H4 (cell line): ENCODE measurements around the gene PLBD1. TPM values are rescaled to one million over a fixed set of nuclear protein-coding genes. Genes with fewer than 3 reads are reported as not detected.

Experiments
- DNase-seq: peaks from one replicate; pipeline ENCODE4 v3.0.0-alpha.2; 2015; ENCODE audit warnings: low spot score
- total RNA-seq: library from RNA; depleted of rRNA; stranded (reverse); fragments of >200 nt; shearing (Covaris generic); gene quantifications from 2 replicates; pipeline ENCODE4 v1.2.3, GENCODE V29; 2014

PLBD1 gene
- total RNA-seq, 1 experiment from 2014 or later: not detected

DNA sequence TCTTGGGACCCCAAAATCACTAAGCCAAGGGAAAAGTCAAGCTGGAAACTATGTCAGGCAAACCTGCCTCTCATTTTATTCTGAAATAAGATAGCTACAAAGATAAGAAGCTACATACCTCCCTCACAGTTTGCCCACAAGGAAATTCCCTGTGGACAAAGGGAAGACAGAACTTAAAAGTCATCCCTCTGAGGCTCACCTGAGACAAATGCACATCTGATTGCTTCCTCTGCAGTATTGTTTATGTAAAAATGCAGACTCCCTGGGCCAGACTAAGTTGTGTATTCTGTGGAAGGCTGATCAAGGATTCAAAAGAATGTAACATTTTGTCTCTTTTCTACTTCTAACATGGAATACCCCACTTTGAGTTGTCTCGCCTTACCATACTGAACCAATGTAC, 2.5 kb upstream of the PLBD1 start:
- DNase-seq: no peak

DNA sequence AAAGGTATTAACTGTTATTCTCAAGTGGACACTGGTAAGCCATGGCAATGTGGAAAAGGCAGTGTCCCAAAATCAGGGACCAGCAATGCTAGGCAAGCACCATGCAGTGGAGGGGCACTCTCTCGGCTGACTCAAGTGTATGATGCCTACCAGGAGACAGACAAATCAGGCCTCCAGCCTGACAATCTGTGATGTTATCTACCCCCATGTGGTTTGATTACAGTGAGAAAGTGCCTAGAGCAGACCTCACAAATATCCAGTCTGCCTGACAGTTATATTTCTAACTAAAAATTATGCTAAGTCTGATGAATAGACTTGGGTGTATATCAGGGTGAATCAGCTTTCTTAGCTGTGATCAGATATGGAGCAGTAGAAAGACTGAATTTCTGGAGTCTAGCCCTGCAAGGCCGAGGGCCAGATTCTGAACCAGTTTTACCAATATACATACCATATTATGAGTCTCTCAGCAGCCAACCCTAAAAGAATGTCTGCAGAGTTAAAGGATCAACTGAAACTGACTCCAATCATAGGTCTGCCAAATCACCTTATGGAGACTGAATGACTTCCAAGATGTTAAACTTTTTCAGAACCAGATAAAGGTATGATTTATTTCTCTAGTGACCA, 3.2 kb downstream of the PLBD1 start:
- DNase-seq: no peak

DNA sequence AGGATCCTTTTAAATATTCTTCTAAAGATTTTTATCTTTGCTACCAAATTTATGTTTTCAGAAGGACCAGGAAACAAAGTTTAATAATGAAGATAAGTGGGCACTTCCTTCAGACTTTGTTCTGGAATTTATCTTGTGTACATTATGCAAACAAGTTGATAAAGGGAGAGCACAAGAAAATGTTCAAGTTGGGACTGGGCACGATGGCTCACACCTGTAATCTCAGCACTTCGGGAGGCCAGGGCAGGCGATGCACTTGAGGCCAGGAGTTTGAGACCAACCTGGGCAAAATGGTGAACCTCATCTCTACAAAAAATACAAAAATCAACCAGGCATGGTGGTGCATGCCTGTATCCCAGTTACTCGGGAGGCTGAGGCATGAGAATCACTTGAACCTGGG, 4.6 kb downstream of the PLBD1 start:
- no peak for DNase-seq

DNA sequence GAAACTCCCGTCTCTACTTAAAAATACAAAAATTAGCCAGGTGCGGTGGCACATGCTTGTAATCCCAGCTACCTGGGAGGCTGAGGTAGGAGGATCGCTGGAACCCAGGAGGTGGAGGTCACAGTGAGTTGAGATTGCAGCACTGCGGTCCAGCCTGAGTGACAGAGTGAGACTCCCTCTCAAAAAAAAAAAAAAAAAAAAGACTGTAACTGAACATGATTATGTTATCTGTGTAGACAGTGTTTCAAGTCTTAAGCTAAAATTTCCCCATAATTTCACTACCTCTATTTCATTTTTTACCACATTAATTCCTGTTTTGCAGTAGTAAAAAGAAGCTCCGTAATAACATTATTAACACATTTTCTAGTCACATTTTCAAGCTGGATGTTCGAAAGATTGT, 5.4 kb downstream of the PLBD1 start:
- no peak for DNase-seq

DNA sequence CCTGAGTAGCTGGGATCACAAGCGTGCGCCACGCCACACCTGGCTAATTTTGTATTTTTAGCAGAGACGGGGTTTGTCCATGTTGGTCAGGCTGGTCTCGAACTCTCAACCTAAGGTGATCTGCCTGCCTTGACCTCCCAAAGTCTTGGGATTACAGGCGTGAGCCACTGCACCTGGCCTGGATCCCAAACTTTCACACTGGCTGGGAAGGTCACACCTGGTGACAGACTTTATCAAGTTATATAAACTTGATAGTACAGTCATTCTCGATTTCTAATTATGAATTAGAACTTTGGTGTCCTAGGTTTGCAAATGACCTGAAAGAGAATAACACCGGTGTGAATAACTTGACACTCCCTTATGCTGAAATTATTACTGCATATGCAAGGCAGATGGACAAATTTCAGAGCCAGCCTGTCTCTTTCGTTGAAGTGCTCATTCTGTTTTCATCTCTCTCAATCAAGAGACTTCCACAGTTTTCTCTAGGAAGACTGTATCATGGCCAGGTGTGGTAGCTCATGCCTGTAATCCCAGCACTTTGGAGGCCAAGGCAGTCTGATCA, 5.9 kb downstream of the PLBD1 start:
- no peak for DNase-seq

DNA sequence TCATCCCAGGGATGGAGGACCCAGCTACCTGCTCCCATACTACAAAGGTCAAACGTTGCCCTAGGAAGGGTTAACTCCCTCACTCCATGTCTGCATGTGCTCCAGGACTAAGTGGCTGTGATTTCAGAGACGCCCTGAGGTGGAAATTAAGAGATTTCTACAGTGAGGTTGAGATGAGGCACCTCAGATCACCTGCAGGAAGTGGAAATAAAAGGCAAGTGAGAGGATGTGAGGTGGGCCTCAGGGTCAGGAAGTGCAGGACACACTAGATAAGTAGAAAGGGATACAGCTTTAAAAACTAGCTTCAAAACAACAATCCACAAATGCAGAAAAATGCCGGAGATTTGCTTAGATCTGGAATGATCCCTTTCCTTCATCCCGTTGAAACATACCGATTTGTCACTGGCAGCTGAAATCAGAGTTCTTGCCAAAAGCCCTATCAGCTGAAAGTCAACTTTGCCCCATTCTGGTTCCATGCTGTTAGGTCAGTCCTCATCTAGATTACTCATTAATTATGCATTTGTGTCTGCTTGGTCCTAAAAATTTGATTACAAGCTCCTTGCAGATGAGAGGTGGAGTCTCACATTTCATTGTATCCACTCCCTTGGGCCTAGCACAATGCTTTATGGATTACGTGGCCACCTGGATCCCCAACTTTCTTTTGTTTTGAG, 6.6 kb downstream of the PLBD1 start:
- DNase-seq: no peak

DNA sequence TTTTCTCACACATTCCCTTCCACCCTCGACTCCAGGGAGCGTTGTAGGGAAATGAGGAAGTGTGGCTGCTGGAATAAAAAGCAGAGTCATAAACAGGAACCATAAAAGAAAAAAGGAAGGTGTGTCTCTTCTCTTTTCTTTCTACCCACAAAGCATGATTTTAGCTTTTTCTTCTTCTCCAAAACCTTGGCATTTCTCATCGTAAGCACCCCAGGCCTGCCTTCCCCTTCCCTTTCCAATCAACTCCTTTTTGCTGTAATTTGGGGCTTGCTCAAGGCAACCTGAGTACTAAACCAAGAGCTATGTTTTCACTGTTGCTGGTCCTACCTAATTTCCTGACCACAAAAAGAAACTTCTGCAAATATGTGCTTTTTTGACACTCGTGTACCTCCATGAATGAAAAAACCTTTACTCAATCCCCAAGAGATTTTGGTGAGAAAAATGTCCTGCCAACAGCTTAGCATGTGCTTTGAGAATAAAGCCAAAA, 9.2 kb downstream of the PLBD1 start:
- DNase-seq: no peak

DNA sequence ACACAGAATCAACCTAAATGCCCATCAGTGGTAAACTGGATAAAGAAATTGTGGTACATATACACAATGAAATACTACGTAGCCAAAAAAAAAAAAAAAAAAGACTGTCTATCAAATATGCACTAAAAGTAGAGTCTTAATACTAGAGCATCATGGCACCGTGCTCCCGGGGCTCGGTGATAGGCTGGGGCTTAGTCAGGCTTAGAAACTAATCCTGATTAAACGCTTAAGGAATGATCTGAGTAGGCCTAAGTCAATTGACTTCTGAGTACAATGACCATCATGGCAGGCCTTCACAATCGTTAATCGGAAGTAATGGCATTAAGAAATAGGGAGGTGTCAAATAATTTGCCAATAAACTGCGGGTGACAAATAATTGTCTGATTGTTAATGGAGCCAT, 9.7 kb downstream of the PLBD1 start:
- DNase-seq: no peak

DNA sequence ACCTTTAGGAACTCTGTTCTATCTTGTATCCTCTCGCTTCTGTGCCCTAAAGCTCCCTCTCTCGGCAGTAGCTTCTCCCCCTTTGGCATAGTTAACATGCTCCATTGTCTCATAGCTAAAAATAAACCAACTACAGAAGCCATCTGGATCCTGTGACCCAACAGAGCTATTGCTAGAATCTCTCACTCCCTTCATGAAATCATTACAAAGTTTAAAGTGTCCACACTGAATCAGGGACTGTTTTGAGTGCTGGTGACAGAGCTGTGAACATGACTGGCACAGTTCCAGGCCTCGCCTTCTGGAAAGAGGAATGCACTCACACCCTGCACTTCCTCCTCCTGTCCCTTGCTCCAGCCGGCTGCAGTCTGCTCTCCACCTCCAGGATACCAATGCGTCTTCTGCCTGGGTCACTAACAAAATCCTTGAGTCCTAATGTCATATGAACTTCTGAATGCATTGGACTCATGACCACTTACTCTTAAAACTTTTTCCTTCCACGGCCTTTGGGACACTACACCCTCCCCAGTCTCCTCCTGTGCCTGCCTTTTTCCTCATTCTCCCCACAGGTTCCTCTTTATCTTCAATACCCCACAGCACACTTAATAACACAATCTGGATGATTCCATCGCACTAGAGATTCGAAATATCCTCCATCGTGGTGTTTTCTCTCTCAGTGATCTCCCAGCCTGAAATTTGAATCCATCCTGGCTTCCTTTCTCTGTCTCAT, 13.2 kb downstream of the PLBD1 start:
- DNase-seq: peak; percentile 22

DNA sequence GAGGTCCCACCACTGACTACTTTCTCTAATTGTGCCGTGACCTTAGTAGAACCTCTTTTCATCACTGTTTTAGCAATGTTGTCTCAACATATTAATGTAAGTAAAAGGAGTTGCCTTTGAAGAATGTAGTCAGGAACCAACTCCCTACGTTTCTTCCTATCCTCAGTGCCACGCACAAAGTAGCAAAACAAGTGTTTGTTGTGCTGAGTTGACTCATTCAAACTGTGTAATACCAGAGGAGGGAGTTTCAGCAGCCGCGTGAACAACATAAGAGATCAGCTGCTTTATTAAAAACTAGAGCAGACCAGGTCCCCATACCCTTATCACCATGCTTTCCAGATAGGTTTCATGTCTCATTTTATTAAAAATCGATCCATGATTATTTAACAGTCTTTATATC, 19.1 kb downstream of the PLBD1 start:
- no peak for DNase-seq

DNA sequence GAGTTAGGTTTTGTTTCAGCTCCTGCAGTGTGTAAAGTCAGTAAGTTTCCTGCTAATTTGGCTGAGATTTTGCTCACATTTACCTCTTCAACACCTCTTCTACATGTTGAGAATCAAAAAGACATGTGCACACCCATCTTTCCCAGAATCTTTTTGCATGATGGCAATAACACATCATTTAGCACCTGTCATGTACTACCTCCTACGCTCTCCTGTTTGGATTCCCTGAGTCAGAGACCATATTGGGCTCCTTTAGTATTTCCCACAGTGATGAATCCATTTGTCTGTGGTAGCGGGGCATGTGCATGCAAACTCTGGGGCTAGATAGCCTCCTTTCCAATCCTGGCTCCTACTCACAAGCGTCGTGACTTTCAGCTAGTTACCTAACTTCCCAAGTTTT, 20.1 kb downstream of the PLBD1 start:
- DNase-seq: no peak

DNA sequence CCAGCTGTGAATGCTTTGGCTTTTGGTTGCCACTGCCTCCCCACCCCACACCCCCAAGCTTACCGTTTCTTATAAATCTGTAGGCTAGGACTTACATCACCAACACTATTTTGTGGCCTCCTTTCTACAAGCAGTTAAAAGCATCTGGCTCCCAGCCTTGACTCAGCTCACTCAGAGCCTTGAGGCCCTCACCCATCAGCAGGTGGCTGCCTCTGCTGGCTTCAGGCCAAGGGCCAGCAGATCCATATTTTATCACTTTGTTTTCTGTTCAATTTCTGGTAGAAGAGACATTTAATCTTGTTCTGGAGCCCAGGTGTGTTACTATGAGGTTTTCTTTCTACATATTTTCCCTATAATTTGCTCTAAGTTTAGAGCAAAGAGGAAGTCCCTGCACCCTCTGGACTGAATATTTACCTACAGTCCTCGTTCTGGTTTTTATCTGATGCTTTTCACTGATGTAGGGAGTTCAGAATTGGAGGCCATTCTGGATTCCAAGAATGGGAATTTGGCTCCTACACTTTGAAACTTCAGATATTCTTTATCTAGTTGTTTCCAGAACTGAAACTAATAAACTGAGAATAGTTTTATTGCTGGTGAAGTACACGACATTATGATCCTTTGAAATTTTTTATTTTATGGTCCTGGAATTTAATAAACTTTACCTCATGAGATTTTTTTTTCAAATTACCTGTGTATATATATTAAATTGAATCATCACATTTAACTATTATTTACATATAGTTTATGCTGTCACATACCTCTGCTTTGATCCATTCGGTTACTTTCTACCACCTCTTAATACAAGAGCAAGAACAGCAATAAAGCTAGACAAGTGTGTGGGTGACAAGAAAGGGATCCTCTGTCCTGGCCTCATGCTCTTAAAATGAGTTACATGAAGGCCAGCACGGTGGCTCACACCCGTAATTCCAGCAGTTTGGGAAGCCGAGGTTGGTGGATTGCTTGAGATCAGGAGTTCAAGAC, 22.2 kb downstream of the PLBD1 start:
- no peak for DNase-seq

DNA sequence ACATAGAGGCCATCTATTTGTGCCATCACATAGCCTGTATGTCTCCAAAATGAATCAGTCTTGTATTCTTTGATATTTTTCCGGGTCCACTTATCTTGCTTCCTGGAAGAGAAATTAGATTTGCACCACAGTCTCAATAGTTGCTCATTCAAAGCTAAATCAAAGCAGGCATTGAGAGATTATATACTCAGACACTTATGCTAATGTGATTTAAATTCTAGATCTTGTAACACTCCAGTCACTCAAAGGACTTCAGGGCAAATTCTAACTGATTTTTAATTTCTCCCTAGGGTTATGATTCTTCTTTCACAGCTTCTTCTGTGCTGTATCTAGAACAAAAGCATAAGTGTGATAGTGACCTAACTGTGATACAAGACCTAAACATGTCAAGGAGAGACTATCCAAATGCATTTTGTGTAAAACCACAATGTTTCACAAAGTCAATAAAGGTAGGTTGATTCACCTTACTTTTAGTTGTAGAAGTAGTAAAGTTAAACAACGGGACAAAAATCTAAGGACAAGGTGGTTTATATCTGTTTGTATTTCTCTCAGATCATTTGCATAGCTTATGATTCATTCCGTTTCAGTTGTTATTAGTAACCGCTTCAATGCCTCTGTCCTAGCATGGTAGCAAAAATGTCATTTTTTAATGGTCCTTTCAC, 26.8 kb downstream of the PLBD1 start:
- no peak for DNase-seq

DNA sequence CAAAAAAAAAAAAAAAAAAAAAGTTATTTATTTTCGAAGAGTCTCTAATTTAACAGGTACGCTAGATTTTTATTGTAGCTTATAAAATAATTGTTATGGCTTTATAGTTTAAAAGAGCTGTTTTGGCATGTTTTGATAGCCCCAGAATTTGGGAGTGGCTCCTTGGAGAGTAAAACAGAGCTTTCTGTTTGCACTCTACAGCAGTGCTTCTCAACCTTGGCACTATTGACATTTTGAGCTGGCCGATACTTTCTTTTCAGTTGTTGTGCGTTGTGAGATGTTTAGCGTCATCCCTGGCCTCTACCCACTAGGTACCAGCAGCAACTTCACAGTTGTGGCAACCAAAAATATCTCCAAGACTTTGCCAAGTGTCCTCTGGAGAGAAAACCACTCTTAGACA, 30.6 kb downstream of the PLBD1 start:
- no peak for DNase-seq

DNA sequence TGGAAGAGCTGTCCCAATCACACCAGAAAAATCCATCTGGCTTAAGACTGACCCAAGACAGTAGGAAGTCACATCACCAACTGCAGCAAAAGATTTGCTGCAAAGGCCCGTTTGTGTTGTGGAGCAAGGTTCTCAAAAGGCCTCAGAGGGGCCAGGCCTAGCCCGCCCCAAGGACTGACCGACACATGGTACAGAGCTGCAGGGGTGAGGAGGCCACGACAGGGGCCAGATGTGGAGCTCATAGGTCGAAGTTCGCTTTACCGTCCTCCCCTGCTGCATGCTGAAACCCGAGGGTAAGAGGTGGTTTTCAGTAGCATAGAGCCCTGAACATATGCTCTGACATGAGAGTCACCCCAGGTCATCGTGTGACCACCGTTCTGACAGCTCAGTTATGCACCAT, 35.5 kb downstream of the PLBD1 start:
- DNase-seq: no peak

DNA sequence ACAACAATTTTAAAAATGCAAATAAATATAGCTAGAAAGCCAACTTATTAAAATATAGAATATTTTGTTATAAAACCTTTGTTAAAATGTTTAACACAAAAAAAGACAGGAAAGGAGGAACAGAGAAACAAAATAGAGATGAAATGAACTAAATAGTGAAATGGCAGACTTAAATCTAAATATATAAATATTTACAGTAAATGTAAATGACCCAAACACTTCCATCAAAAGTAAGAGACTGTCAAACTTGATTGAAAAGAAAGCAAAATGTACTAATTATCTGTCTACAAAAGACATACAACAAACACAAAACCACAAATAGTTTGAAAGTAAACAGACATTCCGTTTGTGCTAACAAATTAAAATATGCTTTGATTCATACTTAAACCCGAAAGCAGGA, 41.7 kb downstream of the PLBD1 start:
- DNase-seq: no peak

DNA sequence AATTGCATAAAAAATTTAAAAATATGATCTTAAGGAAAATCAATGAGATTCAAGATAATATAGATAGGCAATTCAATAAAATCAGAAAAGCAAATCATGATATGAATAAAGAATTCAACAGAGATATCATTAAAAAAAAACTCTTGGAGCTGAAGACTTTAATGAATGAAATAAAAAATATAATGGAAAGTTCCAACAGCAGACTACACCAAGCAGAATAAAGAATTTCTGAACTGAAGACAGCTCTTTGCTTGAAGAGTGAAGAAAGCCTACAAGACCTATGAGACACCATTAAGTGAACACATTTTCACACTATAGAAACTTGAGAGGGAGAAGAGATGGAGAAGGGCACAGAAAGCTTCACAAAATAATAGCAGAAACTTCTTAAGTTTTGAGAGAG, 45.9 kb downstream of the PLBD1 start:
- DNase-seq: no peak

DNA sequence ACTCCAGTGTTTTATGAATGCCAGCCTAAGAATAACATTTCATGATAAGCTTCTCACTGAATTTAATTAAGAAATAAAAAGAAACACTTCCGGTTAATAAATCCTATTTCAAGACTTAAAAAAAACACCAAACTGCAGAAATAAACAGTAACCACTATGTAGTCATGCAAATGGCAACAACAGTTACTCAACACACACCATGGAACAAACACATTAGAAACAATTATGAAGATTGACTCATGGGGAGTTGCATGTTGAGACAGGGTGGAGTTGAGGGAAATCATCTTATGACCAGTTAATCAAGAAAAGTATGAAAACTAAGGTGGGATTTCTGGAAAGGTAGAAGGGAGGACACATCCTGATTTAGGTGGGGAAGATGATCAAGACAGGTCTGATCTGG, 52.7 kb downstream of the PLBD1 start:
- no peak for DNase-seq

DNA sequence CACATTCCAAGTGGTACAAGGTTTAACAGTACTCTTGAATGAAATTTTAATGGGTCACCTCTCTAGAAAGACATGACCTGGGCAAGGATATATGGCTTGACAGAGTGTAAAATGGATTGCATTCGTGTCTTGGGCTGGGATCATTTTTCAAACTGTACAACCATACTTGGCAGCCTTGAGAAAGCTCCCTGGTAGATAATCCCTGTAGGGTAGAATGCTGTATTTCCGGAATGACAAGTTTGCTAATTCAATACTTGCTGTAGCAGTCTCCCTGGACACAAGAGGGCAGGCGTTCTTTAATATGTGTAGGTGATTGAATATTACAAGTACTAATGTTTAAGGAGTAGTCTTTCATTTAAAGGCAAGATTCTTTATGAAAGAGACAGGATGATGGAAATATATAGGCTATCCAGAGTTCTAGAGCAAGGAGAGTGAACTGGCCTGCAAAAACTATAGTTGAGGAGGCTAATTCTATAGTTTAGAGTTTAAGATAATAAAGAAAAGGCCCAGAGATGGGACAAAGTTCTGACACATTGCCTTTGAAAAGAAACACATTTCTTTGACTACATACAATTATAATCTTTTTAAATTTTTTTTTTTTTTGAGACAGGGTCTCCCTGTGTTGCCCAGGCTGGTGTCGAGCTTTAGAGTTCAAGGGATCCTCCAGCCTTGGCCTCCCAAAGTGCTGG, 53.4 kb downstream of the PLBD1 start:
- DNase-seq: no peak

DNA sequence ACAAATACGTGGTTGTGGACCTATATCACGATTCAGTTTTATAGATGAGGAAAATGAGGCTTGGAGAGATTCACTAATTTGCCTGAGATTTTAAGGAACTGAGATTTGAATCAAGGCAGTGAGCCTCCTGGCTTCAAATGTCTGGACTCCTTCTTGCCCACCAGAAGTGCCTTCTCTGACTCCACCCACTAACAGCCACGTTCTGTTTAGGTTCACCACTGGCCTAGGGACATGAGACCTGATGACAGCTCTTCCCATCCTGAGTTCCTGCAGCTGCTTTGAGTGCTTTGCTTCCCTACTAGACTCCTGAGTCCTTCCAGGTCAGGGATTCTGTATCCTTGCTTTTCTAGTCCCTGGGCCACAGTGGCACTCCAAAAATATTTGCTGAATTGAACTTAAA, 57.1 kb downstream of the PLBD1 start:
- DNase-seq: no peak
